A549 (cell line): Measurements from ENCODE around the gene CNTF. TPM values are rescaled to one million over a fixed set of nuclear protein-coding genes. Genes with fewer than 3 reads are reported as not detected.

Experiments
- ATAC-seq, 2 experiments: fragments of 200-7000 bp in 1 of 2; fragments of >200 bp in 1 of 2; cut with Nextera tagmentation in 1 of 2; cut with Tn5 transposase in 1 of 2; 3 replicates each; pipeline versions ENCODE4 v1.8.0 to v1.9.1; 2018 to 2020; ENCODE audit warnings: mild to moderate bottlenecking in 1 of 2, moderate library complexity in 1 of 2
- CTCF ChIA-PET: fragments of 300-600 bp; sonication (Branson Sonifier 250); formaldehyde crosslinking; extraction: SDS; loops from one replicate; lab custom pipeline; 2021; ENCODE audit warnings: antibody characterized with exemption, inconsistent platforms; lab: Yijun Ruan, JAX
- POLR2A ChIA-PET: fragments of 350-600 bp; formaldehyde crosslinking; extraction: SDS; loops from one replicate; lab custom pipeline; 2021; ENCODE audit warnings: antibody characterized with exemption, inconsistent platforms; lab: Yijun Ruan, JAX
- DNase-seq, 2 experiments: peaks; one replicate each; pipeline versions ENCODE4 v3.0.0 to v3.0.0-alpha.2; 2011 to 2016; ENCODE audit warnings: low read depth in 1 of 2, low spot score in 1 of 2
- FAIRE-seq: peaks from 2 replicates; lab custom pipeline; 2011; peaks lifted over from hg19 to GRCh38; lab: Jason Lieb, UNC
- H3K27ac ChIP-seq, 2 experiments: fragments of >200 bp; sonication (Bioruptor Twin); formaldehyde crosslinking; 3 replicates each; pipeline ENCODE4 v1.5.1; 2016 to 2017
- H3K4me1 ChIP-seq: fragments of >200 bp; sonication (Bioruptor Twin); formaldehyde crosslinking; 3 replicates; pipeline ENCODE4 v1.6.1; 2016
- H3K4me2 ChIP-seq: fragments of >200 bp; sonication (Bioruptor Twin); formaldehyde crosslinking; 3 replicates; pipeline ENCODE4 v1.6.1; 2016
- H3K4me3 ChIP-seq: fragments of >200 bp; sonication (Bioruptor Twin); formaldehyde crosslinking; 3 replicates; pipeline ENCODE4 v1.5.1; 2016
- H3K9me3 ChIP-seq: fragments of >200 bp; sonication (Bioruptor Twin); formaldehyde crosslinking; 3 replicates; pipeline ENCODE4 v1.6.1; 2016
- BHLHE40 ChIP-seq: IDR thresholded peaks from 2 replicates; pipeline ENCODE4 v1.6.1; 2012; ENCODE audit warnings: low read depth, low read length, inconsistent platforms
- CHD2 ChIP-seq: fragments of 150-350 bp; IDR thresholded peaks from 2 replicates; pipeline ENCODE4 v1.6.1; 2014; ENCODE audit warnings: low read length; ENCODE audit not compliant: partially characterized antibody
- ESRRA ChIP-seq: fragments of 150-350 bp; IDR thresholded peaks from 2 replicates; pipeline ENCODE4 v1.6.1; 2014; ENCODE audit warnings: mild to moderate bottlenecking, low read length, borderline replicate concordance
- FOSB ChIP-seq: fragments of 250-450 bp; sonication (Bioruptor Pico); IDR thresholded peaks from 2 replicates; pipeline ENCODE4 v1.5.0; 2020; ENCODE audit warnings: mild to moderate bottlenecking, moderate library complexity
- FOXS1 ChIP-seq: fragments of 250-450 bp; sonication (Bioruptor Pico); IDR thresholded peaks from 2 replicates; pipeline ENCODE4 v1.5.0; 2020; ENCODE audit warnings: mild to moderate bottlenecking, moderate library complexity
- HEYL ChIP-seq: fragments of 250-450 bp; sonication (Bioruptor Pico); IDR thresholded peaks from 2 replicates; pipeline ENCODE4 v1.8.0; 2021; ENCODE audit warnings: mild to moderate bottlenecking, moderate library complexity
- HOXA7 ChIP-seq: fragments of 250-450 bp; sonication (Bioruptor Pico); IDR thresholded peaks from 2 replicates; pipeline ENCODE4 v1.5.0; 2020; ENCODE audit warnings: mild to moderate bottlenecking, moderate library complexity
- JUN ChIP-seq, 2 experiments: fragments of >200 bp; sonication (Bioruptor Twin); formaldehyde crosslinking; IDR thresholded peaks; 2 replicates in 1 of 2; 3 replicates in 1 of 2; pipeline ENCODE4 v1.6.1; 2016 to 2017
- KDM1A ChIP-seq: fragments of 200-600 bp; sonication (generic); IDR thresholded peaks from 2 replicates; pipeline ENCODE4 v1.6.1; 2016; ENCODE audit warnings: low read depth, mild to moderate bottlenecking
- KDM5A ChIP-seq: fragments of 200-600 bp; sonication (generic); IDR thresholded peaks from 2 replicates; pipeline ENCODE4 v1.6.1; 2016; ENCODE audit warnings: antibody characterized with exemption, mild to moderate bottlenecking
- MYC ChIP-seq: IDR thresholded peaks from 2 replicates; pipeline ENCODE4 v1.6.1; 2012; ENCODE audit warnings: mild to moderate bottlenecking, inconsistent platforms, low read length, improper control_type of control experiment, borderline replicate concordance
- NR3C1 ChIP-seq: fragments of >200 bp; sonication (Bioruptor Twin); formaldehyde crosslinking; IDR thresholded peaks from 3 replicates; pipeline ENCODE4 v1.6.1; 2017
- PHF8 ChIP-seq: fragments of 200-600 bp; sonication (generic); IDR thresholded peaks from 2 replicates; pipeline ENCODE4 v1.6.1; 2016; ENCODE audit warnings: low read depth, mild to moderate bottlenecking, antibody characterized with exemption, moderate library complexity, borderline replicate concordance
- POLR2A ChIP-seq: IDR thresholded peaks from 2 replicates; pipeline ENCODE4 v1.6.1; 2012; ENCODE audit warnings: mild to moderate bottlenecking, low read length
- POLR2AphosphoS2 ChIP-seq: conservative IDR thresholded peaks from 2 replicates; pipeline ENCODE4 v1.6.1; 2012; ENCODE audit warnings: low read length, improper control_type of control experiment, inconsistent platforms
- RAD21 ChIP-seq, 2 experiments: fragments of >200 bp in 1 of 2; sonication (Bioruptor Twin) in 1 of 2; formaldehyde crosslinking in 1 of 2; IDR thresholded peaks in 1 of 2; conservative IDR thresholded peaks in 1 of 2; 2 replicates in 1 of 2; 3 replicates in 1 of 2; pipeline ENCODE4 v1.6.1; 2012 to 2018; ENCODE audit warnings: inconsistent platforms in 1 of 2
- SMC3 ChIP-seq: fragments of >200 bp; sonication (Bioruptor Twin); formaldehyde crosslinking; IDR thresholded peaks from 3 replicates; pipeline ENCODE4 v1.6.1; 2018; ENCODE audit warnings: inconsistent platforms
- TFCP2L1 ChIP-seq: fragments of 250-450 bp; sonication (Bioruptor Pico); IDR thresholded peaks from 2 replicates; pipeline ENCODE4 v1.5.0; 2021; ENCODE audit warnings: mild to moderate bottlenecking
- ZNF302 ChIP-seq: fragments of 250-450 bp; sonication (Bioruptor Pico); IDR thresholded peaks from 2 replicates; pipeline ENCODE4 v1.9.0; 2021; ENCODE audit warnings: inconsistent platforms, mild to moderate bottlenecking, moderate library complexity
- WGBS: methylation state at CpG from one replicate; pipeline ENCODE4 v1.1.6; 2017; ENCODE audit errors: missing lambda C conversion rate; 5-methylcytosine and 5-hydroxymethylcytosine counted together
- polyA plus RNA-seq, 4 experiments: library from polyadenylated mRNA; depleted of rRNA in 3 of 4; stranded (reverse); fragments of >200 nt; fragmentation: RNase III in 1 of 4; extraction: RNeasy Plus Mini Kit Qiagen cat#74134 plus additional on column Dnase treatment in 1 of 4; gene quantifications; 2 replicates in 3 of 4; 3 replicates in 1 of 4; pipeline ENCODE4 v1.2.3, GENCODE V29; 2011 to 2017
- TF ChIP-seq, protein P1 (sequence below): fragments of >200 bp; sonication (Bioruptor Twin); formaldehyde crosslinking; IDR thresholded peaks from 3 replicates; pipeline ENCODE4 v1.5.1; 2016
- TF ChIP-seq, protein P2 (sequence below): fragments of >200 bp; sonication (Bioruptor Twin); formaldehyde crosslinking; IDR thresholded peaks from 3 replicates; pipeline ENCODE4 v1.6.1; 2016
- TF ChIP-seq, protein P3 (sequence below): IDR thresholded peaks from 2 replicates; pipeline ENCODE4 v1.6.1; 2012
- TF ChIP-seq, protein P4 (sequence below): fragments of 200-600 bp; sonication (generic); IDR thresholded peaks from 2 replicates; pipeline ENCODE4 v1.6.1; 2016; ENCODE audit warnings: antibody characterized with exemption, mild to moderate bottlenecking, moderate library complexity

Gene CNTF
- polyA plus RNA-seq, 2 of the 4 experiments (the other 2 are of a cell fraction) = 1.3 TPM

DNA sequence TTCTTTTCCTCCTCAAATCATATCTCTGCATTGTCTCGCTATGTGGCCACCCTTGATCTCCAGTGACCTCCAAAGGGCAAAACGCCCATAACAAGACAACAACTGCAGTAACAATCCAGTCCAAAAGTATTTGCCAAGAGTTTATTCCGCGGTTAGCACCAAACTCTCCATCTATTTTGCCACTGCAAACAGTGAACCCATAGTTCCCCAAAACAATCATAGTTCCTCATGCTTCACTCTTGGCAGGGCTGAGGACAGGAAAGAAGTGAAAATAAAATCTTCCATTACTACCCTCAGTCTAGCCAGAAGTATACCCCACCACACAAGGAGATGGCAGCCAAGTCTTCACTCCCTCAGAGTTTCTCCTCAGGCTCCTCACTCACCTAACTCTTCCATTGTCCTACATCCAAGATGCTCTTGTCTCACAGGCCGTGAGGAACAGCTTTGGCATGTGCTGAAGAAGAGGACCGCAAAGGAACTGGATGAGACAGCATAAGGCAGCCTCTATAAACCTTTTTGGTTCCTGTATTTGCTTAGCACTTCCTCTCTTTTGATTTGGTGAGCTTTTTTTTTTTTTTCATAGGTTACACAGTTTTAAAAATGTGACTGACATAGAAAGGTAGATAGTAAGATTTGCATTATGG is 47.0 kb upstream of the CNTF start, which contains the start of gene LPXN (continued):
- TF ChIP-seq, protein P1, sequence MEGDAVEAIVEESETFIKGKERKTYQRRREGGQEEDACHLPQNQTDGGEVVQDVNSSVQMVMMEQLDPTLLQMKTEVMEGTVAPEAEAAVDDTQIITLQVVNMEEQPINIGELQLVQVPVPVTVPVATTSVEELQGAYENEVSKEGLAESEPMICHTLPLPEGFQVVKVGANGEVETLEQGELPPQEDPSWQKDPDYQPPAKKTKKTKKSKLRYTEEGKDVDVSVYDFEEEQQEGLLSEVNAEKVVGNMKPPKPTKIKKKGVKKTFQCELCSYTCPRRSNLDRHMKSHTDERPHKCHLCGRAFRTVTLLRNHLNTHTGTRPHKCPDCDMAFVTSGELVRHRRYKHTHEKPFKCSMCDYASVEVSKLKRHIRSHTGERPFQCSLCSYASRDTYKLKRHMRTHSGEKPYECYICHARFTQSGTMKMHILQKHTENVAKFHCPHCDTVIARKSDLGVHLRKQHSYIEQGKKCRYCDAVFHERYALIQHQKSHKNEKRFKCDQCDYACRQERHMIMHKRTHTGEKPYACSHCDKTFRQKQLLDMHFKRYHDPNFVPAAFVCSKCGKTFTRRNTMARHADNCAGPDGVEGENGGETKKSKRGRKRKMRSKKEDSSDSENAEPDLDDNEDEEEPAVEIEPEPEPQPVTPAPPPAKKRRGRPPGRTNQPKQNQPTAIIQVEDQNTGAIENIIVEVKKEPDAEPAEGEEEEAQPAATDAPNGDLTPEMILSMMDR = no peak

DNA sequence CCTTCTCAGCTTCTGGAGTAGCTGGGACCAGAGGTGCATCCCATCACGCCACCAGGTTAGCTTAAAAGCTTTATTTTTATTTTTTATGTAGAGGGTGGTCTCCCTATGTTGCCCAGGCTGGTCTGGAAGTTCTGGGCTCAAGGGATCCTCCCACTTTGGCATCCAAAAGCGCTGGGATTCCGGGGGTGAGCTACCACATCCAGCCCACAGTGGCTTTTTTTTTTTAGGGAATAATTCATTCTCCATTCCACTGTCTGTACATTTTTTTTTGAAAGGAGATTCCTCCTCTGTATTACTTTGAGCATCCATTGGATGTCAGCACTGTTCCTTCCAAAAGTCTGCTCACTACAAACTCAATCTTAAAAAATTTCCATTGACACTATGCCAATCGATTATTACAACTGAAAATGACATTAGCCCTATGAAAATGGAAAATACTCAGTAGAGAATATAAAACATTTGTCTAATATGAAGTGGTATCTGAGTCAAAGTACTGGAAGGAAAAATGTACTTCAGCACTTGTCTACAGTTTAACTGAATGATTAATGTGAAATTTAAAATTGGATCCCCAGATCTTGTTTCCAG is 45.5 kb upstream of the CNTF start:
- no peak for TF ChIP-seq KDM5A
- TF ChIP-seq PHF8 = no peak
- TF ChIP-seq CHD2 = no peak
- TF ChIP-seq BHLHE40 = no peak
- TF ChIP-seq MYC = no peak
- TF ChIP-seq ESRRA = no peak
- no peak for TF ChIP-seq FOSB (CRISPR knock-in tag)
- peak; percentile 42 to 44; a peak in 4 of 5 replicates for TF ChIP-seq RAD21 (conservative IDR thresholded peaks at IDR 0.05 in 1 of 2, IDR thresholded peaks at IDR 0.05 in 1 of 2)
- no peak for TF ChIP-seq HEYL (CRISPR knock-in tag)
- TF ChIP-seq, protein P2, sequence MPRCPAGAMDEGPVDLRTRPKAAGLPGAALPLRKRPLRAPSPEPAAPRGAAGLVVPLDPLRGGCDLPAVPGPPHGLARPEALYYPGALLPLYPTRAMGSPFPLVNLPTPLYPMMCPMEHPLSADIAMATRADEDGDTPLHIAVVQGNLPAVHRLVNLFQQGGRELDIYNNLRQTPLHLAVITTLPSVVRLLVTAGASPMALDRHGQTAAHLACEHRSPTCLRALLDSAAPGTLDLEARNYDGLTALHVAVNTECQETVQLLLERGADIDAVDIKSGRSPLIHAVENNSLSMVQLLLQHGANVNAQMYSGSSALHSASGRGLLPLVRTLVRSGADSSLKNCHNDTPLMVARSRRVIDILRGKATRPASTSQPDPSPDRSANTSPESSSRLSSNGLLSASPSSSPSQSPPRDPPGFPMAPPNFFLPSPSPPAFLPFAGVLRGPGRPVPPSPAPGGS = no peak
- TF ChIP-seq, protein P3, sequence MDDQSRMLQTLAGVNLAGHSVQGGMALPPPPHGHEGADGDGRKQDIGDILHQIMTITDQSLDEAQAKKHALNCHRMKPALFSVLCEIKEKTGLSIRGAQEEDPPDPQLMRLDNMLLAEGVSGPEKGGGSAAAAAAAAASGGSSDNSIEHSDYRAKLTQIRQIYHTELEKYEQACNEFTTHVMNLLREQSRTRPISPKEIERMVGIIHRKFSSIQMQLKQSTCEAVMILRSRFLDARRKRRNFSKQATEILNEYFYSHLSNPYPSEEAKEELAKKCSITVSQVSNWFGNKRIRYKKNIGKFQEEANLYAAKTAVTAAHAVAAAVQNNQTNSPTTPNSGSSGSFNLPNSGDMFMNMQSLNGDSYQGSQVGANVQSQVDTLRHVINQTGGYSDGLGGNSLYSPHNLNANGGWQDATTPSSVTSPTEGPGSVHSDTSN = no peak
- no peak for TF ChIP-seq KDM1A
- TF ChIP-seq ZNF302 (CRISPR knock-in tag) = no peak
- TF ChIP-seq JUN (IDR thresholded peaks at IDR 0.05) = no peak
- TF ChIP-seq NR3C1 = no peak
- TF ChIP-seq POLR2A = no peak
- no peak for TF ChIP-seq TFCP2L1 (CRISPR knock-in tag)
- TF ChIP-seq POLR2AphosphoS2 = no peak
- TF ChIP-seq HOXA7 (CRISPR knock-in tag) = no peak
- TF ChIP-seq, protein P4, sequence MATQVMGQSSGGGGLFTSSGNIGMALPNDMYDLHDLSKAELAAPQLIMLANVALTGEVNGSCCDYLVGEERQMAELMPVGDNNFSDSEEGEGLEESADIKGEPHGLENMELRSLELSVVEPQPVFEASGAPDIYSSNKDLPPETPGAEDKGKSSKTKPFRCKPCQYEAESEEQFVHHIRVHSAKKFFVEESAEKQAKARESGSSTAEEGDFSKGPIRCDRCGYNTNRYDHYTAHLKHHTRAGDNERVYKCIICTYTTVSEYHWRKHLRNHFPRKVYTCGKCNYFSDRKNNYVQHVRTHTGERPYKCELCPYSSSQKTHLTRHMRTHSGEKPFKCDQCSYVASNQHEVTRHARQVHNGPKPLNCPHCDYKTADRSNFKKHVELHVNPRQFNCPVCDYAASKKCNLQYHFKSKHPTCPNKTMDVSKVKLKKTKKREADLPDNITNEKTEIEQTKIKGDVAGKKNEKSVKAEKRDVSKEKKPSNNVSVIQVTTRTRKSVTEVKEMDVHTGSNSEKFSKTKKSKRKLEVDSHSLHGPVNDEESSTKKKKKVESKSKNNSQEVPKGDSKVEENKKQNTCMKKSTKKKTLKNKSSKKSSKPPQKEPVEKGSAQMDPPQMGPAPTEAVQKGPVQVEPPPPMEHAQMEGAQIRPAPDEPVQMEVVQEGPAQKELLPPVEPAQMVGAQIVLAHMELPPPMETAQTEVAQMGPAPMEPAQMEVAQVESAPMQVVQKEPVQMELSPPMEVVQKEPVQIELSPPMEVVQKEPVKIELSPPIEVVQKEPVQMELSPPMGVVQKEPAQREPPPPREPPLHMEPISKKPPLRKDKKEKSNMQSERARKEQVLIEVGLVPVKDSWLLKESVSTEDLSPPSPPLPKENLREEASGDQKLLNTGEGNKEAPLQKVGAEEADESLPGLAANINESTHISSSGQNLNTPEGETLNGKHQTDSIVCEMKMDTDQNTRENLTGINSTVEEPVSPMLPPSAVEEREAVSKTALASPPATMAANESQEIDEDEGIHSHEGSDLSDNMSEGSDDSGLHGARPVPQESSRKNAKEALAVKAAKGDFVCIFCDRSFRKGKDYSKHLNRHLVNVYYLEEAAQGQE = no peak
- TF ChIP-seq, protein P1 = peak; percentile 38; the same call in 2 of the 3 replicates
- peak; percentile 32; the same call in 1 of the 3 replicates for TF ChIP-seq SMC3
- TF ChIP-seq FOXS1 = no peak
- CTCF ChIA-PET = interaction anchor here (0.6 to 2.5 kb wide), 15 partner anchors 9 to 777 kb away, joined by 3 to 6 read pairs (median 4); no protein-coding TSS in a partner anchor
- FAIRE-seq = no peak
- peak in 1 of 2 experiments; percentile 23 for DNase-seq
- Histone ChIP-seq H3K9me3 (no peaks in the 10 kb centered on the region), H3K27ac (peak overlapping the region; percentile 98 to 100), H3K4me3 (peak overlapping the region; percentile 98), H3K4me1 (peaks cover 59% of the 10 kb centered on the region), H3K4me2 (peak overlapping the region; percentile 87)
- POLR2A ChIA-PET = interaction anchor here (0.9 to 2.0 kb wide), 2 partner anchors 14 to 53 kb away, joined by 3 to 4 read pairs; no protein-coding TSS in a partner anchor
- ATAC-seq = no peak
- WGBS = 30% methylated on average over 4 of the region's 4 CpGs
